Measurements from ENCODE around the gene USH1G. TPM values are rescaled to one million over a fixed set of nuclear protein-coding genes. Genes with fewer than 3 reads are reported as not detected.
"Not testable (repeated sequence)": the region's sequence is repeated elsewhere in the genome, so short reads cannot be mapped to it uniquely, and the experiment has no call there.

Gene USH1G
- polyA plus RNA-seq, 1 donor (not counting 4 experiments of a cell fraction or from before 2014, with no cell fraction given): 0.34 TPM

GRCh38 chr17:74907012-74907411 is 16.0 kb downstream of the USH1G start:
- Histone ChIP-seq H3K4me3 (ENCODE audit: control insufficient read depth in 2 of 3, extremely low read depth in 1 of 3, insufficient read depth in 2 of 3, low read depth in 1 of 3, low read length in 3 of 3) (no peak overlapping the region), H3K27ac (ENCODE audit: control insufficient read depth, insufficient read depth, low read length) (no peak overlapping the region), H3K9me1 (ENCODE audit: control insufficient read depth, extremely low read depth, insufficient read depth, low read length) (no peaks in the 10 kb centered on the region), H3K79me2 (ENCODE audit: control insufficient read depth, insufficient read depth, low read length) (no peaks in the 10 kb centered on the region), H3K36me3 (ENCODE audit: control insufficient read depth in 2 of 2, extremely low read depth in 1 of 2, insufficient read depth in 2 of 2, low read length in 2 of 2) (no peaks in the 10 kb centered on the region), H3K9me3 (ENCODE audit: control insufficient read depth, low read depth, low read length) (no peaks in the 10 kb centered on the region), H3K4me2 (ENCODE audit: control insufficient read depth, extremely low read depth, insufficient read depth, low read depth, low read length) (no peak overlapping the region), H3K27me3 (ENCODE audit: control insufficient read depth, extremely low read depth, insufficient read depth, low read length) (no peaks in the 10 kb centered on the region), H2AFZ (ENCODE audit: control insufficient read depth, low read length) (no peak overlapping the region), H3K4me1 (ENCODE audit: control insufficient read depth, extremely low read depth, insufficient read depth, low read length) (no peaks in the 10 kb centered on the region), H4K20me1 (ENCODE audit: control insufficient read depth, extremely low read depth, insufficient read depth, low read length) (no peaks in the 10 kb centered on the region), H3K9ac (ENCODE audit: control insufficient read depth, extremely low read depth, insufficient read depth, low read length) (no peak overlapping the region)
- TF ChIP-seq, protein P1, sequence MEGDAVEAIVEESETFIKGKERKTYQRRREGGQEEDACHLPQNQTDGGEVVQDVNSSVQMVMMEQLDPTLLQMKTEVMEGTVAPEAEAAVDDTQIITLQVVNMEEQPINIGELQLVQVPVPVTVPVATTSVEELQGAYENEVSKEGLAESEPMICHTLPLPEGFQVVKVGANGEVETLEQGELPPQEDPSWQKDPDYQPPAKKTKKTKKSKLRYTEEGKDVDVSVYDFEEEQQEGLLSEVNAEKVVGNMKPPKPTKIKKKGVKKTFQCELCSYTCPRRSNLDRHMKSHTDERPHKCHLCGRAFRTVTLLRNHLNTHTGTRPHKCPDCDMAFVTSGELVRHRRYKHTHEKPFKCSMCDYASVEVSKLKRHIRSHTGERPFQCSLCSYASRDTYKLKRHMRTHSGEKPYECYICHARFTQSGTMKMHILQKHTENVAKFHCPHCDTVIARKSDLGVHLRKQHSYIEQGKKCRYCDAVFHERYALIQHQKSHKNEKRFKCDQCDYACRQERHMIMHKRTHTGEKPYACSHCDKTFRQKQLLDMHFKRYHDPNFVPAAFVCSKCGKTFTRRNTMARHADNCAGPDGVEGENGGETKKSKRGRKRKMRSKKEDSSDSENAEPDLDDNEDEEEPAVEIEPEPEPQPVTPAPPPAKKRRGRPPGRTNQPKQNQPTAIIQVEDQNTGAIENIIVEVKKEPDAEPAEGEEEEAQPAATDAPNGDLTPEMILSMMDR (optimal IDR thresholded peaks at IDR 0.05 in 1 of 3, IDR thresholded peaks at IDR 0.05 in 1 of 3, conservative IDR thresholded peaks at IDR 0.05 in 1 of 3; ENCODE audit: extremely low read depth in 1 of 3, insufficient read depth in 2 of 3, low read length in 3 of 3): no peak
- TF ChIP-seq EZH2 (IDR thresholded peaks at IDR 0.05; ENCODE audit: low read length): no peak
- no peak for FAIRE-seq
- dilution Hi-C loops (cut with MboI; ENCODE audit: extremely low pct_ligation_motif_present, low sequenced_read_pairs): no loop called here
- no peak for DNase-seq (ENCODE audit: low read depth, low spot score)

DNA sequence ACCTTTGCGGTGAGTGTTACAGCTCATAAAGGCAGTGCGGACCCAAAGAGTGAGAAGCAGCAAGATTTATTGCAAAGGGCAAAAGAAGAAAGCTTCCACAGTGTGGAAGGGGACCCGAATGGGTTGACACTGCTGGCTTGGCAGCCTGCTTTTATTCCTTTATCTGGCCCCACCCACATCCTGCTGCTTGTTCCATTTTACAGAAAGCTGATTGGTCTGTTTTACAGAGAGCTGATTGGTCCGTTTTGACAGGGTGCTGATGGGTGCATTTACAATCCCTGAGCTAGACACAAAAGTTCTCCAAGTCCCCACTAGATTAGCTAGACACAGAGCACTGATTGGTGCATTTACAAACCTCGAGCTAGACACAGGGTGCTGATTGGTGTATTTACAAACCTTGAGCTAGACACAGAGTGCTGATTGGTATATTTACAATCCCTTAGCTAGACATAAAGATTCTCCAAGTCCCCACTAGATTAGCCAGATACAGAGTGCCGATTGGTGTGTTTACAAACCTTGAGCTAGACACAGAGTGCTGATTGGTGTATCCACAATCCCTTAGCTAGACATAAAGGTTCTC is 16.8 kb downstream of the USH1G start:
- H3K9me1 ChIP-seq (ENCODE audit: control insufficient read depth, extremely low read depth, insufficient read depth, low read length); H3K4me2 ChIP-seq (ENCODE audit: control insufficient read depth, extremely low read depth, insufficient read depth, low read depth, low read length); H4K20me1 ChIP-seq (ENCODE audit: control insufficient read depth, extremely low read depth, insufficient read depth, low read length); H3K4me3 ChIP-seq (ENCODE audit: control insufficient read depth in 2 of 3, extremely low read depth in 1 of 3, insufficient read depth in 2 of 3, low read depth in 1 of 3, low read length in 3 of 3); H3K36me3 ChIP-seq (ENCODE audit: control insufficient read depth in 2 of 2, extremely low read depth in 1 of 2, insufficient read depth in 2 of 2, low read length in 2 of 2); H3K79me2 ChIP-seq (ENCODE audit: control insufficient read depth, insufficient read depth, low read length); H3K9ac ChIP-seq (ENCODE audit: control insufficient read depth, extremely low read depth, insufficient read depth, low read length); H3K4me1 ChIP-seq (ENCODE audit: control insufficient read depth, extremely low read depth, insufficient read depth, low read length); H3K9me3 ChIP-seq (ENCODE audit: control insufficient read depth, low read depth, low read length); DNase-seq (ENCODE audit: low read depth, low spot score); dilution Hi-C loops (cut with MboI; ENCODE audit: extremely low pct_ligation_motif_present, low sequenced_read_pairs); H3K27me3 ChIP-seq (ENCODE audit: control insufficient read depth, extremely low read depth, insufficient read depth, low read length); H3K27ac ChIP-seq (ENCODE audit: control insufficient read depth, insufficient read depth, low read length); FAIRE-seq; H2AFZ ChIP-seq (ENCODE audit: control insufficient read depth, low read length): not testable (repeated sequence)

Data from keratinocyte (primary cell).